Stimulated activated CD8-positive, alpha-beta memory T cell treated with anti-CD3 and anti-CD28 coated beads, Interleukin-15, amount 100 ng/mL, for 1 hour (primary cell): Measurements from ENCODE around the gene YWHAQ.

ENCODE experiments used
- DNase-seq: peaks from one replicate; pipeline ENCODE4 v3.0.0-alpha.2; 2020; ENCODE audit warnings: low read depth

The YWHAQ gene

DNA sequence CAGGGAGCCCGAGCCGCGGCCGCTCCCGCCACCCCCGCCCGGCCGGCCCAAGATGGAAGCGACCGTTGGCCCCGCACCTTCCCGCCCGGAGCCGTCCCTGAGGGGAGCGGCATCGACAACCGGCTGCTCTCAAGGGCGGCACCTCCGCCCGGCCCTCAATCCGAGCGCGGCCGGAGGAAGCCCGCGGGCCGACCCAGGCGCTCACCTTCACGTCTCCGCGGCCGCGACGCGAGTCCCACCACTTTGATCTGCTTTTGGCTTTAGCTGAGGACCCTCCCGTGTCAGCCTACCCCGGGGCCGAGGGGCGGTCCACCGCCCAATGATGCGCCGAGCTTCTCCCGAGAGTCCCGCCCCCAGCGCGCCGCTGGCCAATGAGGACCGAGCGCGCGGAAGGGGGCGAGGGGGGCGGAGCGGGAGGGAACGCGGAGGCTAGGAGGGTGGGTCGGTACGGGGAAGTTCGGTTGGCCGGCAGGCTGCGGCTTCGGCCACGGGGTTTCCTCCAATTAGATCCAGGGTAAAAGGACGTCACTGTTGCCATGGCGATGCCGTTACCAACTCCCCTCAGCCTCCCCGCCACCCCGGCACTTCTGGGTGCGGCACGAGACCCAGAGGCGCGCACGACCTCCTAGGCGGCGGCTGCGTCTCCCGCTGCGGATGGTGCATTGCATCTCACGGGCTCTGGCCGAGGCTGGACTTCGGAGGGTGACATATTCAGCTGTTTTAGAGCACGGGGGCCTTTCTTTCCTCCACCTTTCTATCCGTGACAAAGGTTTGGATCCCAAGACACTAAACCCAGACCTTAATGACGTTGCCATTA, at the start of gene YWHAQ:
Gene YWHAQ (minus strand): TSS at position 262 of the 817 bp plus-strand sequence. CDS start 545 bp downstream, outside the sequence.
- DNase-seq: peak; percentile 94

DNA sequence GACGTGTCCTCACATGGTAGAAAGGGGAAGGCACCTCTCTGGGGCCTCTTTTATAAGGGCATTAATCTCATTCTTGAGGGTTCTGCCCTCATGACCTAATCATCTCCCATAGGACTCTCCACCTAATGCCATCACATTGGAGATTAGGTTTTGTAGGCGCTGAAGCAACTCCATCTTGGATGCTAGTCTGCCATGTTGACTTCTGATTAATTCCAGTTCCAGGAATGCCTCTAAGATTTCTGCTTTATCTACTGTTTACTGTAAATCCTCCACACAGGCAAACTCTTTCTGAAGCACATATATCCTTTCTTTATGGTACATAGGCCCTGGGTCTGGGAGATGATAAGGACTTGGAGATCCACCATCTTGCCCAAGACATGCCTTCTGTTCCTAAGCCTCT, 49.3 kb upstream of the YWHAQ start:
- DNase-seq: no peak

DNA sequence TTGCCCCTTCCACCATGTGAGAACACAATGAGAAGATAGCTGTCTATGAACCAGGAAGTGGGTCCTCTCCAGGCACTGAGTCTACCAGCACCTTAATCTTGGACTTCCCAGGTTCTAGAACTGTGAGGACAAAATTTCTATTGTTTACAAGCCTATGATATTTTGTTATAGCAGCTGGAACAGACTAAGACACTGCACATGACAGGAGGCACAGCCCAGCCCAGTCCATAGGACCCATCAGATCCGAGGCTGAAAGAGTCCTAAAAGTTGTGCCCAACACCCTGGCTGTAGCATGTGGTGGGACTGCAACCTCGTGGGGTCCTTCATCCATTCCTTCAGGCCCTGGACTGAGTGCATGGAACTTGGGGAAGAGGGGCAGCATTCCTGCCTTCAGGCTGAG, 48.4 kb upstream of the YWHAQ start:
- DNase-seq: no peak

DNA sequence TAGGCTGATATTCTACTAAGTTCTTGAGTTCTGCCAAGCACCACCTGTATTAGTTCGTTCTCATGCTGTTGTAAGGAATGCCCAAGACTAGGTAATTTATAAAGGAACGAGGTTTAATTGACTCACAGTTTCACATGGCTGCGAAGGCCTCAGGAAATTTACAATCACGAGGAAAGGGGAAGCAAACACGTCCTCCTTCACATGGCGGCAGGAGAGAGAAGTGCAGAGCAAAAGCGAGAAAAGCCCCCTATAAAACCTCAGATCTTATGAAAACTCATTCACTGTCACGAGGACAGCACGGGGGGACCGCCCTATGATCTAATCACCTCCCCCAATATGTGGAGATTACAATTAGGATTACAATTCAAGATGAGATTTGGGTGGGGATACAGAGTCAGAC, 47.7 kb upstream of the YWHAQ start:
- no peak for DNase-seq

DNA sequence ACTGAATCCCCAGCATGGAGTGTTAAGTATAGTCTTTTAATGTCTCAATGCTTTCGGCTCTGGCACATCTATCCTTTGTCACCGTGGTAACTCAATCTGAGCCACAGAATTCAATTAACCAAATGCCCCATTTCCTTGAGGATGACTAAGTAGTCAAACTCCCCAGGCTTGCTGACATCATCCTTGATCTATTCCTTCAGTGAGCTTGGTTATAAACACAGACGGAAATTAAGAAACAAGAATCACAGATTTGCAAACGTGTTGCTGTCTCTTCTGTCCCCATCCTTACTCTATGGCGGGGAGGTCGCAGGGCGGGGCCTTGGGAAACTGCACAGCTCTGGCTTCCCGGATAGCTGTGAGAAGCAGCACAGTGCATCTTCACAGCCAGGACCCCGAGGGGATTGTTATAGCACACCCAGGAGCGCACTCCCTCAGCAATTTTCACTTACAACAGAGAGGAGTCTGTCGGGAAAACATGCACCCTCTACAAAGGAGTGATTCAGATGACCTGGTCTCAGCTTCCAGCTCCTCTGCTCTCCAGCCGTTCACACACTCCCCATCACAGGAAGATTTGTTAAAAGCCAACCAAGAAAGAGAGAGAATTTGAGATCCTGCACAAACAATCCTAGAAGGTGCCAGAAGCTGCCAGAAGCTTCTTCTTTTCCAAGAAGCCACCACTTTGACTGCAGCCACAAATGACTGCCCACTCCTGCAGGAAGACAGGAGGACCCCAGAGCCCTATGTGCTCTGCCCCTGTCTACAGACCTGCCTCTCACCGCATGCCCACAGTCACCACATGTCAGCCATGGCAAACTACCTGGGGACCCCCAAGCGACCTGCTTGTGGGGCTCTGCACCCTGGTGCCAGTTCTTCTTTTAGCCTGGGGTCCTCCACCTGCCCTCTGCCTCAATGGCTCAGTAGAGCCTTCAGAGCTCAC, 44.9 kb upstream of the YWHAQ start:
- no peak for DNase-seq

DNA sequence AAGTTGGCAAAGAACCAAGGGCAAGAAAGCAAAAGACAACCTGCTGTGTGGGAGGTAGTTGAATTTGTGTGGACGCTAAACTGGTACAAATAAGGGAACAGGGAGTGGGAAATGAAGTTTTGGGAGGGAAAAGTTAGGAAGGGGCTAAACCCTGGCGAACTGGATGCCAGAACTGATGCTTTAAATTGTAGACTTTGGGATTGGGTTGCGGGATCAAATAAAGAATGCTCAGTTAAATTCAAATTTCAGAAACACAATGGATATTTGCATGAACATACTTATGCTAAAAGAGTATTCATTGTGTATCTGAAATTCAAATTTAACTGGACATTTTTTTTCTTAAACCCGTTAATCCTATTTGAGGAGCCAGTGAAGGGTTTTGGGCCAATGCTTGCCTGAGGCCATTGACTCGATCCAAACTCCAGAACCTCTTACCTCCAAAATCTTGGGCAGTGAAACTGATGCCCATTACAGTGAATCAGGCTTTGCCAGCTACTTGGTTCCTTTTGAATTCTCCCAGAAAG, 44.2 kb upstream of the YWHAQ start:
- no peak for DNase-seq

DNA sequence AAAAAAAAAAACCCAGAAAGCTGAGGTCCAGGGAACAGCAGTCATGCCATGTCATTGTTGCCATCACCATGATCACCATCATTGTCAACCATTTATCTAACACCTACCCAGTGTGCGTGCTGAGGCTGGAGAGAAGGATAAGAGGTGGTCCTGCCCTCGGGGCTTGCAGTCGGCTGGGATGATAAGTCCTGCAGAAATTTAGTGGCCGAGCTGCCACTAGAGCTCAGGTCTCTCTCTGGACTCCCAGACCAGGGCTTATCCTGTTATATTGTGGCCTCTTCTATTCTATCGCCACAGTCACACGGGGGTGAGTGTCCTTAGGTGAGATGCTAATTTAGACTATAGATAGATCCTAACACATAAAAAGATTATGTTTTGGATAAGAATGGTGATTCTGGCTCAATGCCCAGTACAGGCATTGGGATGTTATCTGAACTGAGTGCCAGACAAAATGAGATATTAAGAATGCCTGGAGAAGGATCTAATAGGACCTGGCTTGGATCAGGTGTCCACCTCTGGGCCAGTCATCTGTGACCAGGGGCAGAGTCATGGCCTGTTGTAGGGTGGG, 43.2 kb upstream of the YWHAQ start:
- no peak for DNase-seq

DNA sequence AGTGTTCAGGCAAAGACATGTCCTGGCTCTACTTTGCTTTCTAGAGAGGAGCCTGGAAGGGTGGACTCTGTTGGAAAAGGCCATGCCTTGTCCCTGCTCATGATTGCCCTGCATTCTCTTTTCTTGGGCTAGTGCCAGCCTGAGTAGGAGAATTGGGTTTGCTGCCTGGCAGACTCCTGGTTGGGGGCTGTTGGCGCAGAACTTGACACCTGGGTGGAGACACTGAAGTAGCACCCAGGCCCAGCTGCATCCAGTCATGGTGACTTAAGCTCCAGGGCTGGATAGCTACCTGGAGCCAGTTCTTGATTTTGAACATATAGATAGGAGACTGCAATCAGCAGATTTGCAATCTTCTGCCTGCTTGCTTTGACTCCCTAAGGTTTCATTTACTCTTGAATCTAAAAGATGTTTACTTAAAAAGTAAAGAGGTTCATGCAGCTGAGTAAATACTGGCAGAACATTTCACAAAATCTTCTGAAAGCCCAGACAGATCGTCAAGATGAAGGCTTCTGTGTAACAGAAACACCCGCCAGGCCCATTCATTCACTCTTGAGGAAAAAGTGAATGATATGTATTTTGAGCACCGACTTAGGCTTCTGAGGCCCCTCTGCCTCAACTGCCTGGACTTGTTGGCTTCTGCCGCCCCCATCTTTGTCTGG, 38.0 kb upstream of the YWHAQ start:
- no peak for DNase-seq

DNA sequence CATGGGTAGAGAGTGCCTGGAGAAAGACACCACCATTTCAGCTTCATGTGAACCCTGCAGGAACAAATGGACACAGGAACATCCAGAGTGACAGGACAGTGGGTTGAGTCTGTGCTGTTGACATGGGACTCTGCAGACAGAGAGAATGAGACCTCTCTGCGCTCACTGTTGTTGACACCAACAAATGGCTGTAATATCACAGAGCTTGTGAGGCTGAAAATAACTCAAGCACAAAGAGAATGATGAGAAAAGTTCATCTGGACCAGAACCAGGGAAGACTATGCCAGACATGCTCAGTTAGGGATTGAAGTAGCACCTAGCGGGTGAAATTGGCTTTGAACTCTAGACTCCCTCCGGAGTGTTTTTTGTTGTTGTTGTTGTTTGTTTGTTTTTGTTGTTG, 37.0 kb upstream of the YWHAQ start:
- DNase-seq: no peak

DNA sequence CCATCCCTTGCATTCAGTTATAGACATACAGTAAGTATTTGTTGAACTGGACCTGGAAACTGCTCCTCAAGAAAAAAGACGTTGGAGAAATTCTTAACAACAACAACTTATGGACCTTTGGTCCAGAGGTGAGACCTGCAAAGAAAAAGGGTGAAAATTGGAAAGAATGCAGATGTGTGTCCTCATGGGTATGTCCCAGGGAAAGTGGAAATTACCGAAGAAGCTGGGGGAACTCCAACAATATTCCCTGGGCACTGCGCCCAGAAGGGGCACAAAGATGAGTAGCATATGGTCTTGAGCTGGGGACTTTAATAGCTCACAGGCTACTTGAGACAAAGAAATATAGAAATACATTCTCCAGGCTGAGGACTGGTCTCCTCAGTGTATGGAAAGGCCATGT, 35.5 kb upstream of the YWHAQ start:
- DNase-seq: no peak

DNA sequence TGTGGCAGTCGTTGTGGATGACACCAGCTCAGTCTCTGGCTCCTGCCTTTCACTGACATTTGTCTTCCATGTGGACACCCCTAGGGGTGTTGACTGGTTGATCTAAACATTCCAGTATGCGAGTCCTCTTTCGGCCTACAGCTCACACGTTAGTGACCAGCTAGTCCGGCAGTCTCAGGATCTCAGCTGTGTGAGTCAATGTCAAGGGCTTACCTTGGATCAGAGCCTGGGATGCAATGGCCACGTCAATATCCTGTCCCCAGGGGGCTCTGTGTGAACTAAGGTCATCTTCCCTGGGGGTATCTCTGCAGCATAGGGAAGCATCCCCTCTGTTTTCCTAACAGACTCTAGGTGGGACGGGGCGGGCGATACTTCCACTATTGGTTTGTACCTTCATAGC, 35.1 kb upstream of the YWHAQ start:
- DNase-seq: no peak

DNA sequence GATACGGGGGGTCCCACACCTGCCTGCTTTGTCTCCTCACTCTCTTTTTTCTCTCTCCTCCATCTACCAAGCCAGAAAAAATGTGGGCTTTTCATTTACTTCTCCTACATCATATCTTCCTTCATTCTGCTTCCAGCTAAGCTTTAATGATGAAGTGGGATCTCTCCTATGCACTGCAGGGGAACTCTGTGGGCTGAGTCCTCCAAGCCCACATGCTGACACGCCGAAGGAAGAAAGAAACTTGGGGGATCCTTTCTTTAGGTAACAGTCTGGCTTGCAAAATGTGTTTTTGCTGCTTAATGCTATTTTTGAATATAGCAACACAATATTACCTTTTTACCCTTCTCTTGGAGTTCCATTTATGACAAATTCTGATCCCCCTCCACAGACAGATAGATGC, 33.6 kb upstream of the YWHAQ start:
- DNase-seq: no peak

DNA sequence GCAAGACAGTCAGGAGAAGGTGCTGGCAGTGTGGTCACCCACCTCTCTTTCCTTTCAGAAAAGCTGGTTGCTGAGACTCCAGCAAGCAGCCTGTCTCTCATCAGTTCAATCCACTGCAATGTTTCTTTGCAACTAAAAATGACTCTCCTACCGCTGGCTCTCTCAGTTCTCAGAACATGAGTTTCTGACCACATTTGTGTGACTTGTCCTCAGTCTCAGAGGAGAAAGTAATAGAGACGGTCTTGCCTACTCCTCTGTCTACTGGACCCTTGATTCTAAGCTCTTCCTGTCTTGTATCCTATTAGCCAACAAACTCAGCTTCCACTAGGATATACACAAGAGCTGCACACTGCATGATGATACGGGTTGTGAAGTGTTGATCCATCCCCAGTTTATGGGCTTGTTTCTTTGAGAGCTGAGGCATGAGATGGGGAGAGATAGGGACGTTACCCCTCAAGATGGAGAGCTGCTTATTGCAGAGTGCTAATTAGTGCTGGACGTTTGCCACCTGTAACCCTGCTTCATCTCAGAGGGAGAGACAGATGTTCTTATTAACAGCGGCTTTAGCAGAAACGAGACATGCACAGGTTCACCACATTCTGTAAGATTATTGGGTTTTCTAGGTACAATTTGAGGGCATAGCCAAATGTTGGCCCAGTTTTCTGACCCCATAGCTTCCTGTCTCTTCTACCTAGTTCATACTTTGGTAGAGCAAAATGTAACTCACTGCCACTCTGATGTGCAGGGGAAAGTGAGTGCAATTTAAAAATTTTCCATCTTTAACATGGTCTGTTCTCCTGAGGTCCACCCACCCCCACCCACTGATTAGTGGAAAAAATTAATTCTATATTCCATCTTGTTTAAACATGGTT, 32.4 kb upstream of the YWHAQ start:
- no peak for DNase-seq

DNA sequence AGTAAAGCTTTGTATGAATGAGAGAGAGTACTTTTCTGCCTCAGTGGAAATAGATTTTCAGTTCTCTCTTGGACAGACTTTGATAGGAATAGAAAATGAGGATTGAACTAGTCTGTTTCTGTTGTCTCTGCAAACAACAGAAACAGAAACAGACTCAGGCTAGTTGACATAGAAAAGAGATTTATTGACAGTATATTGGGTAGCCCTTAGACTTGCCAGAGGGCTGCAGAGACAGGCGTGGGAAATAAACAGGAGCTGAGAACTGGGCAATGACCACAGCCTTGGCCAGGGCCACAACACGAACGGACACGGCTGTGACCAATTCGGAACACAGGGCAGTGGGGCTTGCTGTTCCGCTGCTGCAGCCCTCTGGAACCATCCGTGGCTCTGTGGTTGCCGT, 30.5 kb upstream of the YWHAQ start:
- no peak for DNase-seq

DNA sequence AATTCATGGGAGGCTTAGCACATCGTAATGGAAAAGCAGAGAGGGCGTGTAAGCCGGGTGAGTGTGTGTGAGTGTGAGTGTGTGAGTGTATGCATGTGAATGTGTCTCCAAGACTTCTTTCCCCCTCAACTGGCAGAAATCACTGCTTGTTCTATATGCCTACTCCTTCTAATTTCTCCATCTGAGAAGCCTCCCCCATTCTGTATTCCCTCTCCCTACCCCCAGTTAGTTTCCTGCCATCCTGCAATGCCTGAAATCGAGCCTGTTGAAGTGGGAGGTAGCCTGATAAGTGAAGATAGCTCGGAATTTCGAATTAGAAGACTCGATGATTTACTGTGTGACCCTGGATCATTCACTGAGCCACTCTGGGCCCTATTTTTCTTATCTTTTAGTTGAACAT, 30.0 kb upstream of the YWHAQ start:
- no peak for DNase-seq

DNA sequence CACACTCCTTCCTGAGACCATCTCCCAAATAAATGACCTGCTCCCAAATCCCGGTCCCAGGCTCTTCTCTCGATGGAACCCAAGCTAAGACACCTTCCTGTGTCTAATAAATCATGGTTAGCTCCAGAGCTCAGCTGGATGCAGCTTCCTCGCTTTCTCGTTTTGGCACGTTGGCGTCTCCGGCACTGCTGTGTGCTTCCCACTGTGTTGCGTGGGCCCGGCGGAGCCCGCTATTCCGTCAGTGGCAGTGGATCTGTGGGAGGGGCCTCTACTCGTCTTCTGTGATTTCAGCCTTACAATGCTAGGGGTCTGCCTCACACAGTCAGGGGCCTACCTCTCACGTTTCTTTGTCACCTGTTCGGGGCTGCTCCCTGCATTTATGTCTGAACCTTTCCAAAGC, 29.4 kb upstream of the YWHAQ start:
- DNase-seq: no peak

DNA sequence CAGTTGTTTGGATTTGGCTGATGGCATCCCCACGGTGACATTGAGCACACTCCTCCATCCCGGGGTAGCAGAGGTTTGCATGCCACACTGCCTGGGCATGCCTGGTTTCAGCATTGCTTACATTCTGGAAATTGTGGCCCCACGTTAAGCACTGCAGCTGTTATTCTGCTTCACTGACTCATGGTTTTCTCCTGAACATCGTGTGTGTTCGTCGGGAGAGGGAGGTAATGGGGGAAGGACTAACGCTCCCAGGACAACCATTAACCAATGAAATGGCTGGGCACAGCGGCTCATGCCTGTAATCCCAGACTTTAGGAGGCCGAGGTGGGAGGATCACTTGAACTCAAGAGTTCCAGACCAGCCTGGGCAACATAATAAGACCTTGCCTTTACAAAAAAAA, 28.2 kb upstream of the YWHAQ start:
- no peak for DNase-seq

DNA sequence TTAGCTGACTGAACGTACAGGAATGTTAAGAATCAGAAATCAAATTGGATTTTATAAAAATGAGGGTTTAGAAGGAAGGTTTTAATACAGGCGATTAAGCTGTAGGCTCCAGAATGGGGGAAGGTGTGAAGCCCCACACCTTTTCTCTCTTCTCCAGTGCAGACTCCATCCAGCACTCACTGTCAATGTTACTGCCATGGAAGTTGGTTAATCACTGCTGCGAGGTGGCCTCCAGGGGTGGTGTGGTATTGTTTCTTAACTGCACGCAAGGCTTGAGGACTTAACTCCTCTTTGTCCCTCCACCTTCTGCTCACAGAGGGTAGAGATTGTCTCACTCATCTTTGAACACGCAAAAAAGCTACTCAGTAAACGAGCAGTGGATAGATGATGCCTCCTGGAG, 26.9 kb upstream of the YWHAQ start:
- DNase-seq: no peak

DNA sequence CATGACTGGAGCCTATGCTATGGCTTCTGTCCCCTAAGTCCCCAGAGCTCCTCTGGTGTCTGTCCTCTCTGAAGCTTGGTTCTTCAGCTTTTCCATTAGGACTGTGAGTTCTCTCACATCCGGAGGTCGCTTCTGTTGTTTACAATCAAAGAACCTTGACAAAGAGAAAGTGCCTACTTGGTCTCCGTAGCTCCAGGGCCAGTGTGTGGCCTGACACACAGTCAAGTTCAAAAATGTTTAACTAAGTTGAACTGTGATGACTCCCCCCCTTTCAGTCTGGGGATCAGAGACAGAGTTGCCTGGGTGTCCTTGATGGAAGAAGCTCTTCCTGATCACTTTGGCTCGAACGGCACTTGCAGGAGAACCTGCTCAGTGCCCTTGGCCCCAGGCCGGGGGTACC, 26.3 kb upstream of the YWHAQ start:
- DNase-seq: no peak

DNA sequence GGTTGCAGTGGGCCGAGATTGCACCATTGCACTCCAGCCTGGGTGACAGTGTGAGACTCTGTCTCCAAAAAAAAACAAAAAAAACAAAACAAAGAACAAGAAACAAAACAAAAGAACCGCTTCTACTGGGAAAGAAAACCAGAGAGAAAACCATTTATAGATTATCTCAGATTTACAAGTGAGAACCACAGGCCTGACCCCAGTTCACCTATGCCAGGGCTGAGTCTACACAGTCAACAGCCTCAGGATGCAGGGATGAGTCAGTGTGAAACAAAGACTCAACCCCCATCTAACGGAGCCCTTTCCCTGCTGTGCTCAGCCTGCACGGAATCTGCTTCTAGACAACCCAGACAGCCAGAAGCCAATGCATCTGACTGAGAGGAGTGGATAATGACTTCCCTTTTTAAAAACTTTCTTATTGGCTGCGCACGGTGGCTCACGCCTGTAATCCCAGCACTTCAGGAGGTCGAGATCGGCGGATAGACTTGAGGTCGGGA, 25.5 kb upstream of the YWHAQ start:
- no peak for DNase-seq
